ENCODE measurements around the gene MED13L.

Gene MED13L

GRCh38 chr12:116174006-116174405 is 103.5 kb downstream of the MED13L start:
- Mint-ChIP-seq H3K9me3 (peaks cover 0 to 1% of the 10 kb centered on the region in 2 donors), H3K4me3 (no peak overlapping the region), H3K4me1 (peaks cover 38 to 50% of the 10 kb centered on the region in 2 donors), H3K27me3 (no peaks in the 10 kb centered on the region), H3K36me3 (peaks cover 2 to 5% of the 10 kb centered on the region in 2 donors), H3K27ac (no peak overlapping the region)
- DNase-seq (no peak), ATAC-seq (replicated peaks) (no peak)

- H3K27ac Mint-ChIP-seq = peak overlapping the region; percentile 91
- ATAC-seq (replicated peaks) (peak; percentile 100), DNase-seq (peak; percentile 30)
- H3K27me3 Mint-ChIP-seq = no peaks in the 10 kb centered on the region
- peaks cover 37 to 54% of the 10 kb centered on the region in 2 donors for H3K4me1 Mint-ChIP-seq
- H3K36me3 Mint-ChIP-seq = peaks cover 2 to 8% of the 10 kb centered on the region in 2 donors
- peaks cover 0 to 1% of the 10 kb centered on the region in 2 donors for H3K9me3 Mint-ChIP-seq
- peak overlapping the region; percentile 81 to 85 for H3K4me3 Mint-ChIP-seq
Measured at GRCh38 chr12:116172224-116172849, 105.2 kb downstream of the MED13L start.

GRCh38 chr12:116171549-116171948 is 105.9 kb downstream of the MED13L start:
- H3K9me3 Mint-ChIP-seq = no peaks in the 10 kb centered on the region
- peaks cover 33 to 46% of the 10 kb centered on the region in 2 donors for H3K4me1 Mint-ChIP-seq
- no peaks in the 10 kb centered on the region for H3K27me3 Mint-ChIP-seq
- ATAC-seq (replicated peaks) = peak in 1 of 2 donors; percentile 15
- H3K36me3 Mint-ChIP-seq = peaks cover 0 to 8% of the 10 kb centered on the region in 2 donors
- peak overlapping the region; percentile 81 to 85 for H3K4me3 Mint-ChIP-seq
- H3K27ac Mint-ChIP-seq = peak overlapping the region; percentile 91
- DNase-seq = no peak

GRCh38 chr12:116169071-116169470 is 108.4 kb downstream of the MED13L start:
- Mint-ChIP-seq H3K4me3 (no peak overlapping the region), H3K27ac (no peak overlapping the region), H3K27me3 (no peaks in the 10 kb centered on the region), H3K36me3 (peaks cover 0 to 3% of the 10 kb centered on the region in 2 donors), H3K9me3 (no peaks in the 10 kb centered on the region), H3K4me1 (peaks cover 32 to 46% of the 10 kb centered on the region in 2 donors)
- no peak for DNase-seq
- no peak for ATAC-seq (replicated peaks)

- Mint-ChIP-seq H3K4me1 (peaks cover 24 to 46% of the 10 kb centered on the region in 2 donors), H3K27ac (no peak overlapping the region)
- ATAC-seq (replicated peaks) = no peak
Measured at GRCh38 chr12:116166306-116166705, 111.2 kb downstream of the MED13L start.

GRCh38 chr12:116165036-116165425 is 112.5 kb downstream of the MED13L start:
- DNase-seq (no peak), ATAC-seq (replicated peaks) (peak in 1 of 2 donors; percentile 29)
- H3K4me3 Mint-ChIP-seq = no peak overlapping the region
- H3K27ac Mint-ChIP-seq = no peak overlapping the region
- H3K9me3 Mint-ChIP-seq = no peaks in the 10 kb centered on the region
- peaks cover 25 to 43% of the 10 kb centered on the region in 2 donors for H3K4me1 Mint-ChIP-seq
- no peaks in the 10 kb centered on the region for H3K27me3 Mint-ChIP-seq
- H3K36me3 Mint-ChIP-seq = peaks cover 0 to 3% of the 10 kb centered on the region in 2 donors

More at GRCh38 chr12:116166306-116166705, 111.2 kb downstream of the MED13L start:
- no peak for DNase-seq
- Mint-ChIP-seq H3K27me3 (no peaks in the 10 kb centered on the region), H3K36me3 (peaks cover 0 to 3% of the 10 kb centered on the region in 2 donors), H3K4me3 (no peak overlapping the region), H3K9me3 (no peaks in the 10 kb centered on the region)

GRCh38 chr12:116164250-116165035 is 113.0 kb downstream of the MED13L start:
- no peak for DNase-seq
- H3K27ac Mint-ChIP-seq = peak overlapping the region; percentile 31
- H3K4me1 Mint-ChIP-seq = peaks cover 25 to 43% of the 10 kb centered on the region in 2 donors
- no peaks in the 10 kb centered on the region for H3K9me3 Mint-ChIP-seq
- no peak for ATAC-seq (replicated peaks)
- H3K4me3 Mint-ChIP-seq = peak overlapping the region in 1 of 2 donors; percentile 58
- no peaks in the 10 kb centered on the region for H3K27me3 Mint-ChIP-seq
- peaks cover 0 to 3% of the 10 kb centered on the region in 2 donors for H3K36me3 Mint-ChIP-seq

GRCh38 chr12:116162071-116162470 is 115.4 kb downstream of the MED13L start:
- no peak overlapping the region for H3K4me3 Mint-ChIP-seq
- no peak overlapping the region for H3K27ac Mint-ChIP-seq
- peaks cover 33 to 57% of the 10 kb centered on the region in 2 donors for H3K4me1 Mint-ChIP-seq
- no peaks in the 10 kb centered on the region for H3K27me3 Mint-ChIP-seq
- peaks cover 0 to 2% of the 10 kb centered on the region in 2 donors for H3K36me3 Mint-ChIP-seq
- no peak for ATAC-seq (replicated peaks)
- DNase-seq = no peak
- H3K9me3 Mint-ChIP-seq = no peaks in the 10 kb centered on the region

- ATAC-seq (replicated peaks) = no peak
- Mint-ChIP-seq H3K27me3 (no peaks in the 10 kb centered on the region), H3K27ac (no peak overlapping the region), H3K4me3 (no peak overlapping the region), H3K9me3 (no peaks in the 10 kb centered on the region), H3K4me1 (peaks cover 34 to 57% of the 10 kb centered on the region in 2 donors), H3K36me3 (peaks cover 0 to 2% of the 10 kb centered on the region in 2 donors)
- DNase-seq = no peak
Measured at GRCh38 chr12:116161588-116161987, 115.9 kb downstream of the MED13L start.

- no peak for DNase-seq
- Mint-ChIP-seq H3K27ac (no peak overlapping the region), H3K4me1 (peaks cover 34 to 55% of the 10 kb centered on the region in 2 donors)
Measured at GRCh38 chr12:116160883-116161458, 116.5 kb downstream of the MED13L start.

GRCh38 chr12:116160231-116160630 is 117.3 kb downstream of the MED13L start:
- no peak for ATAC-seq (replicated peaks)
- H3K36me3 Mint-ChIP-seq = peaks cover 0 to 2% of the 10 kb centered on the region in 2 donors
- no peak overlapping the region for H3K27ac Mint-ChIP-seq
- DNase-seq = no peak
- peaks cover 28 to 48% of the 10 kb centered on the region in 2 donors for H3K4me1 Mint-ChIP-seq
- H3K4me3 Mint-ChIP-seq = no peak overlapping the region
- no peaks in the 10 kb centered on the region for H3K27me3 Mint-ChIP-seq
- H3K9me3 Mint-ChIP-seq = no peaks in the 10 kb centered on the region

More at GRCh38 chr12:116160883-116161458, 116.5 kb downstream of the MED13L start:
- Mint-ChIP-seq H3K9me3 (no peaks in the 10 kb centered on the region), H3K36me3 (peaks cover 0 to 2% of the 10 kb centered on the region in 2 donors), H3K27me3 (no peaks in the 10 kb centered on the region), H3K4me3 (no peak overlapping the region)
- ATAC-seq (replicated peaks) = no peak

GRCh38 chr12:116159593-116160200 is 117.8 kb downstream of the MED13L start:
- Mint-ChIP-seq H3K4me1 (peaks cover 25 to 43% of the 10 kb centered on the region in 2 donors), H3K36me3 (peaks cover 0 to 2% of the 10 kb centered on the region in 2 donors), H3K4me3 (no peak overlapping the region), H3K27ac (no peak overlapping the region), H3K27me3 (no peaks in the 10 kb centered on the region), H3K9me3 (no peaks in the 10 kb centered on the region)
- ATAC-seq (replicated peaks) = no peak
- no peak for DNase-seq

- DNase-seq = no peak
- peaks cover 0 to 2% of the 10 kb centered on the region in 2 donors for H3K36me3 Mint-ChIP-seq
- H3K4me1 Mint-ChIP-seq = peaks cover 23 to 39% of the 10 kb centered on the region in 2 donors
- no peak overlapping the region for H3K27ac Mint-ChIP-seq
- H3K9me3 Mint-ChIP-seq = no peaks in the 10 kb centered on the region
- no peak for ATAC-seq (replicated peaks)
- no peak overlapping the region for H3K4me3 Mint-ChIP-seq
- H3K27me3 Mint-ChIP-seq = no peaks in the 10 kb centered on the region
Measured at GRCh38 chr12:116159175-116159574, 118.3 kb downstream of the MED13L start.

- H3K4me1 Mint-ChIP-seq = peaks cover 28 to 44% of the 10 kb centered on the region in 2 donors
- H3K4me3 Mint-ChIP-seq = no peak overlapping the region
- H3K9me3 Mint-ChIP-seq = no peaks in the 10 kb centered on the region
- ATAC-seq (replicated peaks) (no peak), DNase-seq (no peak)
- H3K36me3 Mint-ChIP-seq = peaks cover 0 to 2% of the 10 kb centered on the region in 2 donors
- H3K27ac Mint-ChIP-seq = no peak overlapping the region
- no peaks in the 10 kb centered on the region for H3K27me3 Mint-ChIP-seq
Measured at GRCh38 chr12:116157845-116158267, 119.6 kb downstream of the MED13L start.

Data from stimulated activated naive B cell treated with anti-CD40 and anti-IgM and Interleukin-4, amounts not matched to agents 10 μg/mL and 1 μg/mL and 100 μg/mL, for 72 hours (primary cell).